ENCODE measurements around the gene SRPK3. TPM values are rescaled to one million over a fixed set of nuclear protein-coding genes. Genes with fewer than 3 reads are reported as not detected.

SRPK3 gene
- total and polyA plus RNA-seq, 2 experiments from 2014 or later, result 0.15 TPM; not detected in 1

DNA sequence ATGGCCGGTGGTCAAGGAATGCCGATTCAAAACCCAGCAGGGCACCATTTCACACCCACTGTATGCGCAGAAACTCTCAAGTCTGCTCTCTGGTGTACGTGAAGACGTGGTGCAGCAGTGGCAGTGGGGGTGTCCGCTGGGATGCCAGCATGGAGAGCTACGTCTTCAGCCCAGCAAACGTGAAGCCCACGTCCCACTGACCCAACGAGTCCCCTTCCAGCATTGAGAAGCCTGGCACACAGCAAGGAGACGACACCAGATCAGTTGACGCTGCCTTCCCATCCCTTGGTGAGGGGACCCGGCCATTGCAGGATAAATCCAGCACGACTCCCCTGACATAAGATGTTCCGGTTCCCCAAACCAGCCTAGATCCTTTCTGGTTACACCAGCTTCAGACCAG lies 19.0 kb upstream of the SRPK3 start:
- H3K4me3 ChIP-seq, result no peak overlapping the region
- H3K9me3 Mint-ChIP-seq, result no peaks in the 10 kb centered on the region
- H3K27ac Mint-ChIP-seq, result no peak overlapping the region
- H3K27me3 ChIP-seq (ENCODE audit: insufficient read depth), result no peaks in the 10 kb centered on the region
- no peaks in the 10 kb centered on the region for H3K36me3 Mint-ChIP-seq (ENCODE audit: low read depth)
- H3F3A ChIP-seq (replicated peaks; ENCODE audit: low read depth), result no peaks in the 10 kb centered on the region
- DNase-seq (ENCODE audit: low spot score) (no peak), ATAC-seq (no peak)
- H3K36me3 ChIP-seq (ENCODE audit: insufficient read depth), result no peaks in the 10 kb centered on the region
- no peaks in the 10 kb centered on the region for H4K20me1 ChIP-seq (replicated peaks; ENCODE audit: insufficient read depth)
- H2AFZ ChIP-seq, result no peak overlapping the region
- H3K4me3 Mint-ChIP-seq, result no peak overlapping the region
- H3K9me2 ChIP-seq (ENCODE audit: insufficient read depth), result no peaks in the 10 kb centered on the region
- no peaks in the 10 kb centered on the region for H3K4me1 ChIP-seq (ENCODE audit: insufficient read depth)
- no peak overlapping the region for H3K27ac ChIP-seq (ENCODE audit: low read depth)
- no peaks in the 10 kb centered on the region for H3K79me2 ChIP-seq (replicated peaks; ENCODE audit: insufficient read depth)
- TF ChIP-seq, protein P1, sequence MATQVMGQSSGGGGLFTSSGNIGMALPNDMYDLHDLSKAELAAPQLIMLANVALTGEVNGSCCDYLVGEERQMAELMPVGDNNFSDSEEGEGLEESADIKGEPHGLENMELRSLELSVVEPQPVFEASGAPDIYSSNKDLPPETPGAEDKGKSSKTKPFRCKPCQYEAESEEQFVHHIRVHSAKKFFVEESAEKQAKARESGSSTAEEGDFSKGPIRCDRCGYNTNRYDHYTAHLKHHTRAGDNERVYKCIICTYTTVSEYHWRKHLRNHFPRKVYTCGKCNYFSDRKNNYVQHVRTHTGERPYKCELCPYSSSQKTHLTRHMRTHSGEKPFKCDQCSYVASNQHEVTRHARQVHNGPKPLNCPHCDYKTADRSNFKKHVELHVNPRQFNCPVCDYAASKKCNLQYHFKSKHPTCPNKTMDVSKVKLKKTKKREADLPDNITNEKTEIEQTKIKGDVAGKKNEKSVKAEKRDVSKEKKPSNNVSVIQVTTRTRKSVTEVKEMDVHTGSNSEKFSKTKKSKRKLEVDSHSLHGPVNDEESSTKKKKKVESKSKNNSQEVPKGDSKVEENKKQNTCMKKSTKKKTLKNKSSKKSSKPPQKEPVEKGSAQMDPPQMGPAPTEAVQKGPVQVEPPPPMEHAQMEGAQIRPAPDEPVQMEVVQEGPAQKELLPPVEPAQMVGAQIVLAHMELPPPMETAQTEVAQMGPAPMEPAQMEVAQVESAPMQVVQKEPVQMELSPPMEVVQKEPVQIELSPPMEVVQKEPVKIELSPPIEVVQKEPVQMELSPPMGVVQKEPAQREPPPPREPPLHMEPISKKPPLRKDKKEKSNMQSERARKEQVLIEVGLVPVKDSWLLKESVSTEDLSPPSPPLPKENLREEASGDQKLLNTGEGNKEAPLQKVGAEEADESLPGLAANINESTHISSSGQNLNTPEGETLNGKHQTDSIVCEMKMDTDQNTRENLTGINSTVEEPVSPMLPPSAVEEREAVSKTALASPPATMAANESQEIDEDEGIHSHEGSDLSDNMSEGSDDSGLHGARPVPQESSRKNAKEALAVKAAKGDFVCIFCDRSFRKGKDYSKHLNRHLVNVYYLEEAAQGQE (IDR thresholded peaks at IDR 0.05; ENCODE audit: unreplicated experiment), result no peak
- TF ChIP-seq, protein P2, sequence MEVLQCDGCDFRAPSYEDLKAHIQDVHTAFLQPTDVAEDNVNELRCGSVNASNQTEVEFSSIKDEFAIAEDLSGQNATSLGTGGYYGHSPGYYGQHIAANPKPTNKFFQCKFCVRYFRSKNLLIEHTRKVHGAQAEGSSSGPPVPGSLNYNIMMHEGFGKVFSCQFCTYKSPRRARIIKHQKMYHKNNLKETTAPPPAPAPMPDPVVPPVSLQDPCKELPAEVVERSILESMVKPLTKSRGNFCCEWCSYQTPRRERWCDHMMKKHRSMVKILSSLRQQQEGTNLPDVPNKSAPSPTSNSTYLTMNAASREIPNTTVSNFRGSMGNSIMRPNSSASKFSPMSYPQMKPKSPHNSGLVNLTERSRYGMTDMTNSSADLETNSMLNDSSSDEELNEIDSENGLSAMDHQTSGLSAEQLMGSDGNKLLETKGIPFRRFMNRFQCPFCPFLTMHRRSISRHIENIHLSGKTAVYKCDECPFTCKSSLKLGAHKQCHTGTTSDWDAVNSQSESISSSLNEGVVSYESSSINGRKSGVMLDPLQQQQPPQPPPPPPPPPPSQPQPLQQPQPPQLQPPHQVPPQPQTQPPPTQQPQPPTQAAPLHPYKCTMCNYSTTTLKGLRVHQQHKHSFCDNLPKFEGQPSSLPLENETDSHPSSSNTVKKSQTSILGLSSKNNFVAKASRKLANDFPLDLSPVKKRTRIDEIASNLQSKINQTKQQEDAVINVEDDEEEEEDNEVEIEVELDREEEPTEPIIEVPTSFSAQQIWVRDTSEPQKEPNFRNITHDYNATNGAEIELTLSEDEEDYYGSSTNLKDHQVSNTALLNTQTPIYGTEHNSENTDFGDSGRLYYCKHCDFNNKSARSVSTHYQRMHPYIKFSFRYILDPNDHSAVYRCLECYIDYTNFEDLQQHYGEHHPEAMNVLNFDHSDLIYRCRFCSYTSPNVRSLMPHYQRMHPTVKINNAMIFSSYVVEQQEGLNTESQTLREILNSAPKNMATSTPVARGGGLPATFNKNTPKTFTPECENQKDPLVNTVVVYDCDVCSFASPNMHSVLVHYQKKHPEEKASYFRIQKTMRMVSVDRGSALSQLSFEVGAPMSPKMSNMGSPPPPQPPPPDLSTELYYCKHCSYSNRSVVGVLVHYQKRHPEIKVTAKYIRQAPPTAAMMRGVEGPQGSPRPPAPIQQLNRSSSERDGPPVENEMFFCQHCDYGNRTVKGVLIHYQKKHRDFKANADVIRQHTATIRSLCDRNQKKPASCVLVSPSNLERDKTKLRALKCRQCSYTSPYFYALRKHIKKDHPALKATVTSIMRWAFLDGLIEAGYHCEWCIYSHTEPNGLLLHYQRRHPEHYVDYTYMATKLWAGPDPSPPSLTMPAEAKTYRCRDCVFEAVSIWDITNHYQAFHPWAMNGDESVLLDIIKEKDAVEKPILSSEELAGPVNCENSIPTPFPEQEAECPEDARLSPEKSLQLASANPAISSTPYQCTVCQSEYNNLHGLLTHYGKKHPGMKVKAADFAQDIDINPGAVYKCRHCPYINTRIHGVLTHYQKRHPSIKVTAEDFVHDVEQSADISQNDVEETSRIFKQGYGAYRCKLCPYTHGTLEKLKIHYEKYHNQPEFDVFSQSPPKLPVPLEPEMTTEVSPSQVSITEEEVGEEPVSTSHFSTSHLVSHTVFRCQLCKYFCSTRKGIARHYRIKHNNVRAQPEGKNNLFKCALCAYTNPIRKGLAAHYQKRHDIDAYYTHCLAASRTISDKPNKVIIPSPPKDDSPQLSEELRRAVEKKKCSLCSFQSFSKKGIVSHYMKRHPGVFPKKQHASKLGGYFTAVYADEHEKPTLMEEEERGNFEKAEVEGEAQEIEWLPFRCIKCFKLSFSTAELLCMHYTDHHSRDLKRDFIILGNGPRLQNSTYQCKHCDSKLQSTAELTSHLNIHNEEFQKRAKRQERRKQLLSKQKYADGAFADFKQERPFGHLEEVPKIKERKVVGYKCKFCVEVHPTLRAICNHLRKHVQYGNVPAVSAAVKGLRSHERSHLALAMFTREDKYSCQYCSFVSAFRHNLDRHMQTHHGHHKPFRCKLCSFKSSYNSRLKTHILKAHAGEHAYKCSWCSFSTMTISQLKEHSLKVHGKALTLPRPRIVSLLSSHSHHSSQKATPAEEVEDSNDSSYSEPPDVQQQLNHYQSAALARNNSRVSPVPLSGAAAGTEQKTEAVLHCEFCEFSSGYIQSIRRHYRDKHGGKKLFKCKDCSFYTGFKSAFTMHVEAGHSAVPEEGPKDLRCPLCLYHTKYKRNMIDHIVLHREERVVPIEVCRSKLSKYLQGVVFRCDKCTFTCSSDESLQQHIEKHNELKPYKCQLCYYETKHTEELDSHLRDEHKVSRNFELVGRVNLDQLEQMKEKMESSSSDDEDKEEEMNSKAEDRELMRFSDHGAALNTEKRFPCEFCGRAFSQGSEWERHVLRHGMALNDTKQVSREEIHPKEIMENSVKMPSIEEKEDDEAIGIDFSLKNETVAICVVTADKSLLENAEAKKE (CRISPR knock-in tag; IDR thresholded peaks at IDR 0.05), result no peak
- TF ChIP-seq NANOG (IDR thresholded peaks at IDR 0.05; ENCODE audit: borderline replicate concordance) (no peak), CTCF (conservative IDR thresholded peaks at IDR 0.05; ENCODE audit: low read depth in 2 of 2) (no peak), POLR2AphosphoS5 (IDR thresholded peaks at IDR 0.05; ENCODE audit: low read depth) (no peak), ZNF331 (CRISPR knock-in tag; IDR thresholded peaks at IDR 0.05; ENCODE audit: low read depth) (no peak), EZH2phosphoT487 (IDR thresholded peaks at IDR 0.05; ENCODE audit: unreplicated experiment) (no peak), ZNF114 (CRISPR knock-in tag; IDR thresholded peaks at IDR 0.05) (no peak), EZH2 (IDR thresholded peaks at IDR 0.05; ENCODE audit: low read depth, unreplicated experiment) (no peak), JUNB (IDR thresholded peaks at IDR 0.05; ENCODE audit: unreplicated experiment) (no peak), STAT1 (IDR thresholded peaks at IDR 0.05; ENCODE audit: unreplicated experiment) (no peak)
- peaks cover 5% of the 10 kb centered on the region; the same call in 2 of the 3 replicates for H3K4me1 Mint-ChIP-seq
- no peak overlapping the region for H3K4me2 ChIP-seq
- H3K27me3 Mint-ChIP-seq (ENCODE audit: insufficient read depth, low read depth, poor library complexity), result peaks cover 6% of the 10 kb centered on the region
